ENCODE measurements around the gene ENTPD6.

Gene ENTPD6

DNA sequence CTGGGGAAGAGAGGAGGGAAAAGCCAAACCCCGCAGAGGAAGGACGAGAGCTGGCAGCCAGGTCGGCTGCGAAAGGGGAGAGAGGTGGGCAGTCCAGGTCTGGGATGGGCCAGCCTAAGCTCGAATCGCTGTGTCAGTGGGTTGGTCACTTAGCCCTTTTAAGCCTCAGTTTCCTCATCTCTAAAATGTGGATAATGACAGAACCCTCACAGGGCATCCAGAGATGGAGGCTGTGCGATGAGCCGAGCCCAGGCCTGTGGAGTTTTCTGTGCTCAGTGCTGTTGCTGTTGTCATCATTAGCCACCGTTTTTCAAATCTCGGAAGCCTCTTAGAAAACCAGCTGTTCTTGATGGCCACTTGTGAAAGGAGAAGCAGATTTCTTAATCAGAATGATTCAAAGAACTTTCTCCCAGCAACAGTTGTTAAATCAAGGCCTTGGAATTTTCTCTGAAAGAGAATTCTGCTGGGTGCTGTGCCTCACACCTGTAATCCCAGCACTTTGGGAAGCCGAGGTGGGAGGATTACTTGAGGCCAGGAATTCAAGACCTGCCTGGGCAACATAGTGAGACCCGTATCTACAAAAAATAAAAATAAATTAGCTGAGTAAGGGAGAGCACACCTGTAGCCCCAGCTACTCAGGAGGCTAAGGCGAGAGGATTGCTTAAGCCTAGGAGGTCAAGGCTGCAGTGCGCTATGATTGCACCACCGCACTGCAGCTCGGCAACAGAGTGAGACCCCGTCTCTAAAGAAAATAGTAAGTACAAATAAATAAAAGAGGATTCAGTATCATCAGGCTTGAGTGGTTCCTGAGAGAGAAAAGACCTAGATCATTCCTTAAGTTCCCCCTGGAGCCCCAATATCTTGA, 46.3 kb upstream of the ENTPD6 start:
- TF ChIP-seq, protein P1, sequence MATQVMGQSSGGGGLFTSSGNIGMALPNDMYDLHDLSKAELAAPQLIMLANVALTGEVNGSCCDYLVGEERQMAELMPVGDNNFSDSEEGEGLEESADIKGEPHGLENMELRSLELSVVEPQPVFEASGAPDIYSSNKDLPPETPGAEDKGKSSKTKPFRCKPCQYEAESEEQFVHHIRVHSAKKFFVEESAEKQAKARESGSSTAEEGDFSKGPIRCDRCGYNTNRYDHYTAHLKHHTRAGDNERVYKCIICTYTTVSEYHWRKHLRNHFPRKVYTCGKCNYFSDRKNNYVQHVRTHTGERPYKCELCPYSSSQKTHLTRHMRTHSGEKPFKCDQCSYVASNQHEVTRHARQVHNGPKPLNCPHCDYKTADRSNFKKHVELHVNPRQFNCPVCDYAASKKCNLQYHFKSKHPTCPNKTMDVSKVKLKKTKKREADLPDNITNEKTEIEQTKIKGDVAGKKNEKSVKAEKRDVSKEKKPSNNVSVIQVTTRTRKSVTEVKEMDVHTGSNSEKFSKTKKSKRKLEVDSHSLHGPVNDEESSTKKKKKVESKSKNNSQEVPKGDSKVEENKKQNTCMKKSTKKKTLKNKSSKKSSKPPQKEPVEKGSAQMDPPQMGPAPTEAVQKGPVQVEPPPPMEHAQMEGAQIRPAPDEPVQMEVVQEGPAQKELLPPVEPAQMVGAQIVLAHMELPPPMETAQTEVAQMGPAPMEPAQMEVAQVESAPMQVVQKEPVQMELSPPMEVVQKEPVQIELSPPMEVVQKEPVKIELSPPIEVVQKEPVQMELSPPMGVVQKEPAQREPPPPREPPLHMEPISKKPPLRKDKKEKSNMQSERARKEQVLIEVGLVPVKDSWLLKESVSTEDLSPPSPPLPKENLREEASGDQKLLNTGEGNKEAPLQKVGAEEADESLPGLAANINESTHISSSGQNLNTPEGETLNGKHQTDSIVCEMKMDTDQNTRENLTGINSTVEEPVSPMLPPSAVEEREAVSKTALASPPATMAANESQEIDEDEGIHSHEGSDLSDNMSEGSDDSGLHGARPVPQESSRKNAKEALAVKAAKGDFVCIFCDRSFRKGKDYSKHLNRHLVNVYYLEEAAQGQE (IDR thresholded peaks at IDR 0.05; ENCODE audit: insufficient read depth in 1 of 2, low read depth in 2 of 2, low read length in 2 of 2): no peak

DNA sequence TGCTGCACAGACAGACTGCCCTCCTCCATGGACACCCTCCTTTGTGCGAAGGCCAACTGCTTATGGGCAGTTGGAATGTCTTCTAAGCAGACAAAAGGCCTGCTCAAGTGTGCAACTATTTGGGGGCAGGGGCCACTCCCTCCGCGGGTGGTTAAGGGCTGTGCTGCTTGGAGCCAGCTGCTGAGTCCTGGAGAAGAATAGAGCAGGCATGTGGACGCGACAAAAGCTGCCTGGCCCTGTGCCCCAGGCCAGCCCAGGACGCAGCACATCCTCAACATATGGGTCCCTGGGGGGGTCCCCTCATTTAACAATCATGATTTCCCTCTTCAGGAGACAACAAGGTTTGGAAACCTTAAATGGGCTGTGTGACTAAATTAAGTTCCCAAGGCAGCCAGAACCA, 45.5 kb upstream of the ENTPD6 start:
- TF ChIP-seq FOXP2 (optimal IDR thresholded peaks at IDR 0.05; ENCODE audit: borderline replicate concordance, extremely low read depth, extremely low read length, insufficient read depth) (no peak), TAF1 (IDR thresholded peaks at IDR 0.05; ENCODE audit: borderline replicate concordance, insufficient read depth, low read length) (no peak)

DNA sequence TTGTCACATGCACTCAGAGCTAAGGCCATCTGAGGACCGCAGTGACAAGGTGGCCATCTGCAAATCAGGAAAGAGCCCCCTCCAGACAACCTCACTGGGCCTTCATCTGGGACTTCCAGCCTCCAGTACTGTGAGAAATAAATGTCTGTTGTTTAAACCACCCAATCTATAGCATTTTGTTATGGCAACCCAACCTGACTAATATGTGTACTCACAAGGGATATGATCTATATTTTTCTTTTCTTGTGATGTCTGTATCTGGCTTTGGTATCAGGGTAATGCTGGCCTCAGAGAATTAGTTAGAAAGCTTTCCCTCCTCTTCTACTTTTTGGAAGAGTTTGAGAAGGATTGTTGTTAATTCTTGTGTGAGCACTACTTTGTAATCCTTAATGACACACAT, 37.5 kb upstream of the ENTPD6 start:
- TF ChIP-seq POLR2AphosphoS5 (IDR thresholded peaks at IDR 0.05; ENCODE audit: low read depth, low read length): no peak
- TF ChIP-seq, protein P1 (IDR thresholded peaks at IDR 0.05; ENCODE audit: insufficient read depth in 1 of 2, low read depth in 2 of 2, low read length in 2 of 2): no peak
- TF ChIP-seq TAF1 (IDR thresholded peaks at IDR 0.05; ENCODE audit: borderline replicate concordance, insufficient read depth, low read length): no peak
- TF ChIP-seq FOXP2 (optimal IDR thresholded peaks at IDR 0.05; ENCODE audit: borderline replicate concordance, extremely low read depth, extremely low read length, insufficient read depth): no peak
- TF ChIP-seq SIN3A (IDR thresholded peaks at IDR 0.05; ENCODE audit: borderline replicate concordance, insufficient read depth, low read length): no peak

DNA sequence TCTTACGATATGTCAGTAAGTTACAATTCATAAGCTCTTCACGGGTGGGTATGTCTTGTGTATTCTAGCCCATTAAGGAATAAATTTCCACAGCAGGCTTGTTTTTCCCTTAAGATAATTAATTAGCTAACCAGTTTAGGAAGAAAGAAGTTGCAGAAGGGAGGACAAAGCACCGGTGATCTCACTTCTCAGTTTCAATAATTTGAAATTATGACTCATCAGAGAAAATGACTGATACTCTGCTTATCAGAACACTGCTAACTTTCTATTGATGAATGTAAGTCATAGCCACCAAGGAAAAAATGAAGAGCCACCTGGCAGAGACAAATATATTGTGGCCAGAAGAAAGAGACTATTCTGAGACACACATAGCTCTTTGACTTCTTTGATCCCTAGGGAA, 35.0 kb upstream of the ENTPD6 start:
- TF ChIP-seq SIN3A (IDR thresholded peaks at IDR 0.05; ENCODE audit: borderline replicate concordance, insufficient read depth, low read length) (no peak), FOXP2 (optimal IDR thresholded peaks at IDR 0.05; ENCODE audit: borderline replicate concordance, extremely low read depth, extremely low read length, insufficient read depth) (no peak), POLR2AphosphoS5 (IDR thresholded peaks at IDR 0.05; ENCODE audit: low read depth, low read length) (no peak), TAF1 (IDR thresholded peaks at IDR 0.05; ENCODE audit: borderline replicate concordance, insufficient read depth, low read length) (no peak)
- TF ChIP-seq, protein P1 (IDR thresholded peaks at IDR 0.05; ENCODE audit: insufficient read depth in 1 of 2, low read depth in 2 of 2, low read length in 2 of 2): no peak

DNA sequence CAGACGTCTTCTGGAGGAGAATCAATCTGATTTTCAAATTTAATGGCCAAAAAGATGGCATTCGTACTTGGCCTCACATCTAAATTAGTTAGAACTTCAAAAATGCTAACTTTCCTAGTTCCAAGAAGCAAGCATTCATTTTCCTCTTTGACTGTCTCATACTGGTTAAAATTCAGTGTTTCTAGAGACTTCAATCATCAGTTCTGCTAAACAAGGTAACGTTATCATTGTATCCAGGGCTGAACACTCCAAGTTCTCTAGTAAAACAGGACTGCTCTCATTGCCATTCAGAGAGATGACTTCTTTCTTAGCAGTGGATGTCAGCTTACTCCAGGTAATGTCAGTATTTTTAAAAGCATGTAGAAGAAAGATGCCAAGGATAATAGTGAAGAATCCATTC, 34.6 kb upstream of the ENTPD6 start:
- TF ChIP-seq POLR2AphosphoS5 (IDR thresholded peaks at IDR 0.05; ENCODE audit: low read depth, low read length) (no peak), SIN3A (IDR thresholded peaks at IDR 0.05; ENCODE audit: borderline replicate concordance, insufficient read depth, low read length) (no peak), FOXP2 (optimal IDR thresholded peaks at IDR 0.05; ENCODE audit: borderline replicate concordance, extremely low read depth, extremely low read length, insufficient read depth) (no peak), TAF1 (IDR thresholded peaks at IDR 0.05; ENCODE audit: borderline replicate concordance, insufficient read depth, low read length) (no peak)

DNA sequence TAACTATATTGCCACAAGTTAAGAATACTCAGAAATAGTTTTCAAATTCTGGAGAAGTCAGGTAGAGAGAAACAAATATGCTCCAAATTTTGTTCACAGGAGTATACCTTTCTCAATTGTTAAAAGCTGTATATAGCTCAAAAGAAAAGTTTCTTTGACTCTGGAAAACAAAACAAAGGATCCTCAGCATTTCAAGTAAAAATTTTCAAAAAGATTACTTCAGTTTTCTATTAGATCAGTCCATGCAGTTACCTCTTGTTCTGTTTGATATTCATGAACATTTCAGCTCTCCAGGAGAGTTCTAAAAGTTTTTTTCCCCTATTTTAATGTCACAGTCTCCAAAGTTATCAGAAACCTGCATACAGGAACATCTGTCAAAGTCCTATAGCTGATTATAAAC, 30.4 kb upstream of the ENTPD6 start:
- TF ChIP-seq, protein P1 (IDR thresholded peaks at IDR 0.05; ENCODE audit: insufficient read depth in 1 of 2, low read depth in 2 of 2, low read length in 2 of 2): no peak
- TF ChIP-seq POLR2AphosphoS5 (IDR thresholded peaks at IDR 0.05; ENCODE audit: low read depth, low read length) (no peak), FOXP2 (optimal IDR thresholded peaks at IDR 0.05; ENCODE audit: borderline replicate concordance, extremely low read depth, extremely low read length, insufficient read depth) (no peak), SIN3A (IDR thresholded peaks at IDR 0.05; ENCODE audit: borderline replicate concordance, insufficient read depth, low read length) (no peak), TAF1 (IDR thresholded peaks at IDR 0.05; ENCODE audit: borderline replicate concordance, insufficient read depth, low read length) (no peak)
